Nephron (organoid): Measurements from ENCODE around the gene PMFBP1.

ENCODE experiments used
- H3K27ac Mint-ChIP-seq, 3 experiments: 2 replicates each; pipeline ENCODE4 v1.8.0; 2020; ENCODE audit warnings: mixed read lengths in 3 of 3, mild to moderate bottlenecking in 2 of 3, moderate library complexity in 1 of 3
- H3K27me3 Mint-ChIP-seq: 2 replicates; pipeline ENCODE4 v1.8.0; 2021; ENCODE audit warnings: low read depth, mild to moderate bottlenecking, moderate library complexity, mixed read lengths
- H3K36me3 Mint-ChIP-seq: 2 replicates; pipeline ENCODE4 v1.8.0; 2020; ENCODE audit warnings: low read depth, mixed read lengths
- H3K4me1 Mint-ChIP-seq: 2 replicates; pipeline ENCODE4 v1.8.0; 2020; ENCODE audit warnings: mixed read lengths
- H3K4me3 Mint-ChIP-seq, 3 experiments: 2 replicates each; pipeline ENCODE4 v1.8.0; 2020; ENCODE audit warnings: mild to moderate bottlenecking in 3 of 3, mixed read lengths in 3 of 3, moderate library complexity in 2 of 3
- H3K9me3 Mint-ChIP-seq: 2 replicates; pipeline ENCODE4 v1.8.0; 2020; ENCODE audit warnings: mixed read lengths
- TF ChIP-seq, protein P1 (sequence below), 3 experiments: fragments of 200-600 bp; sonication (generic); IDR thresholded peaks; one replicate each; pipeline ENCODE4 v1.5.0; 2021; ENCODE audit warnings: antibody characterized with exemption in 3 of 3; ENCODE audit not compliant: unreplicated experiment in 3 of 3

Gene PMFBP1

DNA sequence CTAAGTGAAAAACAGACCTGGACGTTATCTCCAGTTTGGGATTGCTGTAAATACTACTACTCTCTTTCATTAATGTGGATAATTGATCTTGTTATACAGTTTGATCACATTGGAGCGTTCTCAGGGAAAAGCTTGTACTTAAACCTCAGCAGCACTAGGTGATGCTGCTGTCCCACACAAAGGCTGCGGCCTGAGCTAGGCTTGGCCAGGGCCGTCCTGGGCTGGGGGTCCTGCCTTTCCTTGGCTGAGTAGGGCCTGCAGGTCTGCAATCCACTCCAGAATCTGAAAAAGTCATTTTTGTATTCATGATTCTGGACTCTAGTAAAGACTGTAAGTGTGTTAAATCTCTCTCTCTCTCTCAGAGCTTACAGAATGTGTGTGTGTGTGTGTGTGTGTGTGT is 23.7 kb upstream of the PMFBP1 start:
- H3K9me3 Mint-ChIP-seq, result no peaks in the 10 kb centered on the region
- TF ChIP-seq, protein P1, sequence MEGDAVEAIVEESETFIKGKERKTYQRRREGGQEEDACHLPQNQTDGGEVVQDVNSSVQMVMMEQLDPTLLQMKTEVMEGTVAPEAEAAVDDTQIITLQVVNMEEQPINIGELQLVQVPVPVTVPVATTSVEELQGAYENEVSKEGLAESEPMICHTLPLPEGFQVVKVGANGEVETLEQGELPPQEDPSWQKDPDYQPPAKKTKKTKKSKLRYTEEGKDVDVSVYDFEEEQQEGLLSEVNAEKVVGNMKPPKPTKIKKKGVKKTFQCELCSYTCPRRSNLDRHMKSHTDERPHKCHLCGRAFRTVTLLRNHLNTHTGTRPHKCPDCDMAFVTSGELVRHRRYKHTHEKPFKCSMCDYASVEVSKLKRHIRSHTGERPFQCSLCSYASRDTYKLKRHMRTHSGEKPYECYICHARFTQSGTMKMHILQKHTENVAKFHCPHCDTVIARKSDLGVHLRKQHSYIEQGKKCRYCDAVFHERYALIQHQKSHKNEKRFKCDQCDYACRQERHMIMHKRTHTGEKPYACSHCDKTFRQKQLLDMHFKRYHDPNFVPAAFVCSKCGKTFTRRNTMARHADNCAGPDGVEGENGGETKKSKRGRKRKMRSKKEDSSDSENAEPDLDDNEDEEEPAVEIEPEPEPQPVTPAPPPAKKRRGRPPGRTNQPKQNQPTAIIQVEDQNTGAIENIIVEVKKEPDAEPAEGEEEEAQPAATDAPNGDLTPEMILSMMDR (IDR thresholded peaks at IDR 0.05; ENCODE audit: unreplicated experiment in 3 of 3), result peak; percentile 6 to 44 (median 10)
- H3K27ac Mint-ChIP-seq, result no peak overlapping the region
- no peak overlapping the region for H3K4me3 Mint-ChIP-seq
- no peaks in the 10 kb centered on the region for H3K27me3 Mint-ChIP-seq
- peaks cover 16% of the 10 kb centered on the region for H3K4me1 Mint-ChIP-seq
- H3K36me3 Mint-ChIP-seq, result no peaks in the 10 kb centered on the region

DNA sequence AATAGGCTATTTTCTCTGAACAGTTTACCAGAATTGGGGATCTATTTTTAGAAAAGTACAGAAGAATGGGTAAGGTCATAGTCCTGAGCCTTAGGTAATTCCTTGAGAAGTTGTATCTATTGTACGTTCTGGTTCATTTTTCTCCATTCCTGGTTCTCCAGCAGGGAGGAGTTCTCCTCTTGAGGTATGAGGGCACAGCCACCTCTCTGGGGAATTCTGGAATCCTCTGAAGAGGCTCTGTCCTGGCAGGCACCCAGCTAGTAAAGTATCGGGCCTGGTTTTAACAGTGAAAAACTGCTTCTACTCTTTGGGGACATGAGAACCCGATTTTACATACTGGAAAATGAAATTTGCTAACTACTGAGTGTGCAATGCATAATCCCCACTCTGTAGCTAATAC is 19.6 kb upstream of the PMFBP1 start:
- Mint-ChIP-seq H3K9me3 (no peaks in the 10 kb centered on the region), H3K36me3 (peaks cover 4% of the 10 kb centered on the region), H3K27me3 (no peaks in the 10 kb centered on the region), H3K4me3 (no peak overlapping the region), H3K4me1 (no peaks in the 10 kb centered on the region), H3K27ac (no peak overlapping the region)
- TF ChIP-seq, protein P1 (IDR thresholded peaks at IDR 0.05; ENCODE audit: unreplicated experiment in 3 of 3), result no peak

DNA sequence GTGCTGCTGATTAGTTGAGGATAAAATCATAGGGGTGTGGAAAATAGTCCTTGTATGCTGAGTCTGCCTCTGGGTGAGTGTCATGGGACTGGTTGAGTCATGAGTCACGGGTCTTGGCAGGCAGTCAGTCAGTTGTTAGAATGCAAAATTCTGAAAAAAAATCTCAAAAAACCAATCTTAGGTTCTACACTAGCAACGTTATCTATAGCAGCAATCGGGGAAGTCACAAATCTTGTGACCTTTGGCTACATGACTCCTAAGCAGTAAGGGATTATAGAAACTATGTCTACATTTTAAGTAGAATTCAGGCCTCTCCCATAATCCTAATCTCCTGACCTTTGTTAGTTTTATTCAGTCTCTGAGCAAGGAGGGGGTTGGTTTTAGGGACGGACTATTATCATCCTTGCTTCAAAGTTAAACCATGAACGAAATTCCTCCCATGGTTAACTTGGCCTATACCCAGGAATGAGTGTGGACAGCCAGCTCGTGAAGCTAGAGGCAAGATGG is 18.0 kb upstream of the PMFBP1 start:
- no peaks in the 10 kb centered on the region for H3K27me3 Mint-ChIP-seq
- TF ChIP-seq, protein P1 (IDR thresholded peaks at IDR 0.05; ENCODE audit: unreplicated experiment in 3 of 3), result no peak
- H3K4me1 Mint-ChIP-seq, result no peaks in the 10 kb centered on the region
- H3K27ac Mint-ChIP-seq, result no peak overlapping the region
- no peak overlapping the region for H3K4me3 Mint-ChIP-seq
- H3K9me3 Mint-ChIP-seq, result no peaks in the 10 kb centered on the region
- H3K36me3 Mint-ChIP-seq, result peaks cover 4% of the 10 kb centered on the region

DNA sequence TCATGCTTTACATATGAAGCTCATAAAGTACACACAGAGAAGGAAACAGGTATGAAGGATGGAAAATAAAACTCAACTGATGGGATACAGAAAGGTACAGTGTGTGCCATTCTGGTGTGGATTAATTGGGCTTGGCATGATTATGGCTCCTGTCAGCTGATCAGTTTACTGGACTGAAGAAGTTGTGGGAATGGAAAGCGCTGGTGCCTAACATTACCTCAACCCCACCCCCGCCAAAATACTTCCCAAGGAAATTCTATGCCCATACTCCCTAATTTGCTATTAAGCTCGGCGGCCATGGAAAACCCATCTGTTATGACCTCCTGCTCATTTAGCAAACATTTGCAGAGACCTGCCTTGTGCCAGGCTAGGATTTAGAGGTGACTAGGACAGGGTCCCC is 16.6 kb upstream of the PMFBP1 start:
- H3K4me1 Mint-ChIP-seq, result no peaks in the 10 kb centered on the region
- H3K9me3 Mint-ChIP-seq, result no peaks in the 10 kb centered on the region
- no peaks in the 10 kb centered on the region for H3K27me3 Mint-ChIP-seq
- peaks cover 4% of the 10 kb centered on the region for H3K36me3 Mint-ChIP-seq
- TF ChIP-seq, protein P1 (IDR thresholded peaks at IDR 0.05; ENCODE audit: unreplicated experiment in 3 of 3), result no peak
- no peak overlapping the region for H3K27ac Mint-ChIP-seq
- H3K4me3 Mint-ChIP-seq, result no peak overlapping the region

DNA sequence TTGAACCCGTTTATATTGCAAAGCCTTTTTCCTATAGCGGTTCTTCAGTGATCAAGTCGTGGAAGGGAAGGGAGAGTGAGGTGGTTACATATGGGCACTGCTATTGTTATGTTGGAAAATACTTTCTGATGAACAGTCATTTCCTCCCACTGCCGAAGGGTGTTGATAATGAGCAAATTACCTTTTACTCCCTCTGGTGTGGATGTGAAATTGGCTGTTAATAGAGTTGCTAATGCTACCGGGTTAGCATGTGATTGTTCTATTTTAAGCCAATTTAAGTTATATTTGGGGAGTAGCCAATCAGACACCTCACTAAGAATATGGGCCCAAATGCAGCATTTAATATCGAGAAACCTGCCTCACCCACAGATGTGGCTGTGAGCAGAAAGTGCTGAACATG is 15.6 kb upstream of the PMFBP1 start:
- no peaks in the 10 kb centered on the region for H3K27me3 Mint-ChIP-seq

DNA sequence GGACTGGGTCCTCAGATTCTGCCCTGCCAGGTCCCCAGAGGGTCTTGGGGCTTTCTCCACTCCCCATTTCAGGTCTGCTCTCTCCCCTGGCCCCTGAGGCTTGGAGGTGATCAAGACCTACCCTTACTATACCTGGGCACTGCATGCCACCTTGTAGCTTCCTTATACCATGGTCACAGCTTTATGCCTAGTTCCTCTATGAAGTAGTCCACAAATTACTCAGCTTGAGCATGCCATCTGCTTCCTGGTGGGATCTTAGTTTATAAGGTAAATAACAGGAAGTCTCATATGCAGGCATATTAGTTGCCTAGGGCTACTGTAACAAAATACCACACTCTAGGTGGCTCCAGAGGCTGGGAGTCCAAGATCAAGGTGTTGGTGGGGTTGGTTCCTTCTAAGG is 11.0 kb upstream of the PMFBP1 start:
- Mint-ChIP-seq H3K36me3 (no peaks in the 10 kb centered on the region), H3K27me3 (no peaks in the 10 kb centered on the region), H3K27ac (no peak overlapping the region), H3K4me1 (no peaks in the 10 kb centered on the region), H3K4me3 (no peak overlapping the region), H3K9me3 (no peaks in the 10 kb centered on the region)
- TF ChIP-seq, protein P1 (IDR thresholded peaks at IDR 0.05; ENCODE audit: unreplicated experiment in 3 of 3), result no peak

More for the DNA sequence above, 15.6 kb upstream of the PMFBP1 start:
- no peaks in the 10 kb centered on the region for H3K4me1 Mint-ChIP-seq
- no peaks in the 10 kb centered on the region for H3K9me3 Mint-ChIP-seq
- H3K27ac Mint-ChIP-seq, result peak overlapping the region in 1 of 3 experiments; percentile 25
- H3K4me3 Mint-ChIP-seq, result no peak overlapping the region
- TF ChIP-seq, protein P1 (IDR thresholded peaks at IDR 0.05; ENCODE audit: unreplicated experiment in 3 of 3), result no peak
- peaks cover 4% of the 10 kb centered on the region for H3K36me3 Mint-ChIP-seq
